Fibroblast of lung (primary cell): Measurements from ENCODE around the gene MARVELD1.

Experiments used
- EZH2 ChIP-seq: IDR thresholded peaks from 2 replicates; pipeline ENCODE4 v1.5.1; 2012; ENCODE audit warnings: low read length, control low read depth, mild to moderate bottlenecking; ENCODE audit errors: missing control alignments
- TF ChIP-seq, protein P1 (sequence below), 2 donors: IDR thresholded peaks in 1 of 2; conservative IDR thresholded peaks in 1 of 2; 1 replicate in 1 of 2; 2 replicates in 1 of 2; pipeline ENCODE4 v1.5.1; 2011 to 2012; ENCODE audit warnings: low read length in 2 of 2, control low read depth in 1 of 2, inconsistent platforms in 1 of 2, low read depth in 1 of 2, mild to moderate bottlenecking in 1 of 2

DNA sequence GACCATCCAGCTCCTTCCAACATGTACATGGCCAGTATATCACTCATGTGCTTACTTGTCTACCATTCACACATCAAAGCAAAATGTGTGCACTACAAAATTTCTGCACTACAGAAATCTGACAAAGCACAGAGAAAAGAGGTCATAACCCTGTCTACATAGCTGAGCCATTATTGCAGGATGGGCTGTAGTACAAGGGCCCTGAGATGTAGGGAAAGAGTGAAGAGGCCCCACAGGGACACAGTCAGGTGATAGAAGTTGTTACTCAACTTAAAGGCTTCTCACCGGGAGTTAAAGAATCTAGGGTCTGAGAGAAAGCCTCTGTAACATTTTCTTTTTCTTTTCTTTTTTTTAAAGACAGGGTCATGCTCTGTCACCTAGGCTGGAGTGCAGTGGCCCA, 44.0 kb upstream of the MARVELD1 start:
- TF ChIP-seq, protein P1, sequence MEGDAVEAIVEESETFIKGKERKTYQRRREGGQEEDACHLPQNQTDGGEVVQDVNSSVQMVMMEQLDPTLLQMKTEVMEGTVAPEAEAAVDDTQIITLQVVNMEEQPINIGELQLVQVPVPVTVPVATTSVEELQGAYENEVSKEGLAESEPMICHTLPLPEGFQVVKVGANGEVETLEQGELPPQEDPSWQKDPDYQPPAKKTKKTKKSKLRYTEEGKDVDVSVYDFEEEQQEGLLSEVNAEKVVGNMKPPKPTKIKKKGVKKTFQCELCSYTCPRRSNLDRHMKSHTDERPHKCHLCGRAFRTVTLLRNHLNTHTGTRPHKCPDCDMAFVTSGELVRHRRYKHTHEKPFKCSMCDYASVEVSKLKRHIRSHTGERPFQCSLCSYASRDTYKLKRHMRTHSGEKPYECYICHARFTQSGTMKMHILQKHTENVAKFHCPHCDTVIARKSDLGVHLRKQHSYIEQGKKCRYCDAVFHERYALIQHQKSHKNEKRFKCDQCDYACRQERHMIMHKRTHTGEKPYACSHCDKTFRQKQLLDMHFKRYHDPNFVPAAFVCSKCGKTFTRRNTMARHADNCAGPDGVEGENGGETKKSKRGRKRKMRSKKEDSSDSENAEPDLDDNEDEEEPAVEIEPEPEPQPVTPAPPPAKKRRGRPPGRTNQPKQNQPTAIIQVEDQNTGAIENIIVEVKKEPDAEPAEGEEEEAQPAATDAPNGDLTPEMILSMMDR (conservative IDR thresholded peaks at IDR 0.05 in 1 of 2, IDR thresholded peaks at IDR 0.05 in 1 of 2; ENCODE audit: low read depth in 1 of 2, low read length in 2 of 2) = no peak
- no peak for TF ChIP-seq EZH2
